Airway epithelial cell (primary cell): ENCODE measurements around the gene ELOVL7. TPM values are rescaled to one million over a fixed set of nuclear protein-coding genes. Genes with fewer than 3 reads are reported as not detected.

Experiments used
- total RNA-seq: library from RNA; depleted of rRNA; stranded (reverse); fragments of >200 nt; gene quantifications from 2 replicates; pipeline ENCODE4 v1.2.3, GENCODE V29; 2015

ELOVL7 gene
- total RNA-seq = 3.2 and 3.8 TPM in 2 replicates

GRCh38 chr5:60843936-60844905 lies at the start of gene ELOVL7:
Gene ELOVL7, minus strand, starts transcription at chr5:60844269. Its CDS starts 56,872 bp downstream, at chr5:60787397.

Other genes with a start within 250 kb of the ELOVL7 start
- gene DEPDC1B, start 144.1 kb downstream of the ELOVL7 start, total RNA-seq = 15.7 and 20.7 TPM in 2 replicates
- 12.1 and 15.8 TPM in 2 replicates for gene ERCC8, start 100.8 kb upstream of the ELOVL7 start, total RNA-seq
- 43.9 TPM in 2 replicates for gene NDUFAF2, start 100.9 kb upstream of the ELOVL7 start, total RNA-seq